ENCODE data around the gene PER1. TPM values are rescaled to one million over a fixed set of nuclear protein-coding genes. Genes with fewer than 3 reads are reported as not detected.
A peak's percentile ranks its signal among the peaks of the same experiment; 100 is the strongest.

Gene PER1
- total and polyA plus RNA-seq, 2 of the 13 experiments (the other 11 are each of a cell fraction or from before 2014, with no cell fraction given) = 2.6 to 3.6 TPM

DNA sequence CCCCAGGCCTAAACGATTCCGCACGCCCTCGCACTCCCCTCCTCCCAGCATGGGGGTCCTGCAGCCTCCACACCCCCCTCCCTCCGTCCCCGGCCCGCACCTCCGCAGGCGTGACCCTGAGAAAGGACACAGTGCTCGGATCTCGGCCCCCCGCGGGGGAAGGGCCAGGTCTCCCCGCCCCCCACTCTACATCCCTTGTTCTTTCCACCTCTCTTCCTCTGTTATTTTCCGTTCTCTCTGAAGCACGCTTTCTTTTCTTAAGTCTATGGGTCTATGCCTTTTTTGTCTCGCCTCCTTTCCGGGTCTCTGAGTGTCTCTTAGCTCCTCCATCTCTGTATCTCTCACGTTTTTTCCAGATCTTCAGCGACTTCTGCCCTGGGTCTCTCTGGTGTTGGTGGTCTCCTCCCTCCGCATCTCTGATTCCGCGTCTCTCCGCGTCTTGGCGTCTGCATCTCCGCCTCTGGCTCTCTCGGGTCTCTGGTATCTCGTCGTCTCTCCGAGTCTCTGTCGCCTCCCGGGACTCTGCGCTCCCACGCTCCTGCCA lies 26.2 kb downstream of the PER1 start (continued):
- TF ChIP-seq ZNF124 (CRISPR knock-in tag; IDR thresholded peaks at IDR 0.05) (0 out of 2 replicates have a peak, but pooled peaks have one; percentile 8), ZMYM4 (CRISPR knock-in tag; IDR thresholded peaks at IDR 0.05) (no peak), MYNN (CRISPR knock-in tag; IDR thresholded peaks at IDR 0.05; ENCODE audit: low read depth) (no peak), RARA (CRISPR knock-in tag; IDR thresholded peaks at IDR 0.05) (no peak), ZNF256 (CRISPR knock-in tag; conservative IDR thresholded peaks at IDR 0.05) (no peak), ZNF619 (CRISPR knock-in tag; IDR thresholded peaks at IDR 0.05) (no peak), ARNT (IDR thresholded peaks at IDR 0.05) (no peak), ZNF562 (CRISPR knock-in tag; IDR thresholded peaks at IDR 0.05; ENCODE audit: borderline replicate concordance) (no peak), NFIB (CRISPR knock-in tag; IDR thresholded peaks at IDR 0.05; ENCODE audit: borderline replicate concordance) (no peak), AHR (CRISPR knock-in tag; IDR thresholded peaks at IDR 0.05) (no peak), TARDBP (CRISPR knock-in tag; IDR thresholded peaks at IDR 0.05) (no peak), TSC22D2 (CRISPR knock-in tag; IDR thresholded peaks at IDR 0.05; ENCODE audit: borderline replicate concordance) (0 out of 2 replicates have a peak, but pooled peaks have one; percentile 5), PHF8 (CRISPR knock-in tag; IDR thresholded peaks at IDR 0.05) (0 out of 2 replicates have a peak, but pooled peaks have one; percentile 4), ZNF839 (CRISPR knock-in tag; IDR thresholded peaks at IDR 0.05; ENCODE audit: borderline replicate concordance) (0 out of 2 replicates have a peak, but pooled peaks have one; percentile 20), ZC3H4 (CRISPR knock-in tag; IDR thresholded peaks at IDR 0.05; ENCODE audit: borderline replicate concordance) (no peak), RFX5 (IDR thresholded peaks at IDR 0.05; ENCODE audit: low read depth, low read length) (no peak), HHEX (CRISPR knock-in tag; IDR thresholded peaks at IDR 0.05) (no peak), ZNF251 (CRISPR knock-in tag; IDR thresholded peaks at IDR 0.05) (no peak), ZNF788 (CRISPR knock-in tag; IDR thresholded peaks at IDR 0.05; ENCODE audit: borderline replicate concordance) (0 out of 2 replicates have a peak, but pooled peaks have one; percentile 6), KMT2B (CRISPR knock-in tag; IDR thresholded peaks at IDR 0.05) (no peak)
- TF ChIP-seq, protein P1, sequence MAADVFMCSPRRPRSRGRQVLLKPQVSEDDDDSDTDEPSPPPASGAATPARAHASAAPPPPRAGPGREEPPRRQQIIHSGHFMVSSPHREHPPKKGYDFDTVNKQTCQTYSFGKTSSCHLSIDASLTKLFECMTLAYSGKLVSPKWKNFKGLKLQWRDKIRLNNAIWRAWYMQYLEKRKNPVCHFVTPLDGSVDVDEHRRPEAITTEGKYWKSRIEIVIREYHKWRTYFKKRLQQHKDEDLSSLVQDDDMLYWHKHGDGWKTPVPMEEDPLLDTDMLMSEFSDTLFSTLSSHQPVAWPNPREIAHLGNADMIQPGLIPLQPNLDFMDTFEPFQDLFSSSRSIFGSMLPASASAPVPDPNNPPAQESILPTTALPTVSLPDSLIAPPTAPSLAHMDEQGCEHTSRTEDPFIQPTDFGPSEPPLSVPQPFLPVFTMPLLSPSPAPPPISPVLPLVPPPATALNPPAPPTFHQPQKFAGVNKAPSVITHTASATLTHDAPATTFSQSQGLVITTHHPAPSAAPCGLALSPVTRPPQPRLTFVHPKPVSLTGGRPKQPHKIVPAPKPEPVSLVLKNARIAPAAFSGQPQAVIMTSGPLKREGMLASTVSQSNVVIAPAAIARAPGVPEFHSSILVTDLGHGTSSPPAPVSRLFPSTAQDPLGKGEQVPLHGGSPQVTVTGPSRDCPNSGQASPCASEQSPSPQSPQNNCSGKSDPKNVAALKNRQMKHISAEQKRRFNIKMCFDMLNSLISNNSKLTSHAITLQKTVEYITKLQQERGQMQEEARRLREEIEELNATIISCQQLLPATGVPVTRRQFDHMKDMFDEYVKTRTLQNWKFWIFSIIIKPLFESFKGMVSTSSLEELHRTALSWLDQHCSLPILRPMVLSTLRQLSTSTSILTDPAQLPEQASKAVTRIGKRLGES (CRISPR knock-in tag; IDR thresholded peaks at IDR 0.05; ENCODE audit: borderline replicate concordance) = no peak
- TF ChIP-seq, protein P2, sequence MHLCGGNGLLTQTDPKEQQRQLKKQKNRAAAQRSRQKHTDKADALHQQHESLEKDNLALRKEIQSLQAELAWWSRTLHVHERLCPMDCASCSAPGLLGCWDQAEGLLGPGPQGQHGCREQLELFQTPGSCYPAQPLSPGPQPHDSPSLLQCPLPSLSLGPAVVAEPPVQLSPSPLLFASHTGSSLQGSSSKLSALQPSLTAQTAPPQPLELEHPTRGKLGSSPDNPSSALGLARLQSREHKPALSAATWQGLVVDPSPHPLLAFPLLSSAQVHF (CRISPR knock-in tag; IDR thresholded peaks at IDR 0.05) = no peak
- TF ChIP-seq, protein P3, sequence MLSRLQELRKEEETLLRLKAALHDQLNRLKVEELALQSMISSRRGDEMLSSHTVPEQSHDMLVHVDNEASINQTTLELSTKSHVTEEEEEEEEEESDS (CRISPR knock-in tag; IDR thresholded peaks at IDR 0.05; ENCODE audit: borderline replicate concordance) = no peak
- TF ChIP-seq, protein P4, sequence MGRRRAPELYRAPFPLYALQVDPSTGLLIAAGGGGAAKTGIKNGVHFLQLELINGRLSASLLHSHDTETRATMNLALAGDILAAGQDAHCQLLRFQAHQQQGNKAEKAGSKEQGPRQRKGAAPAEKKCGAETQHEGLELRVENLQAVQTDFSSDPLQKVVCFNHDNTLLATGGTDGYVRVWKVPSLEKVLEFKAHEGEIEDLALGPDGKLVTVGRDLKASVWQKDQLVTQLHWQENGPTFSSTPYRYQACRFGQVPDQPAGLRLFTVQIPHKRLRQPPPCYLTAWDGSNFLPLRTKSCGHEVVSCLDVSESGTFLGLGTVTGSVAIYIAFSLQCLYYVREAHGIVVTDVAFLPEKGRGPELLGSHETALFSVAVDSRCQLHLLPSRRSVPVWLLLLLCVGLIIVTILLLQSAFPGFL (CRISPR knock-in tag; IDR thresholded peaks at IDR 0.05) = no peak
- TF ChIP-seq, protein P5, sequence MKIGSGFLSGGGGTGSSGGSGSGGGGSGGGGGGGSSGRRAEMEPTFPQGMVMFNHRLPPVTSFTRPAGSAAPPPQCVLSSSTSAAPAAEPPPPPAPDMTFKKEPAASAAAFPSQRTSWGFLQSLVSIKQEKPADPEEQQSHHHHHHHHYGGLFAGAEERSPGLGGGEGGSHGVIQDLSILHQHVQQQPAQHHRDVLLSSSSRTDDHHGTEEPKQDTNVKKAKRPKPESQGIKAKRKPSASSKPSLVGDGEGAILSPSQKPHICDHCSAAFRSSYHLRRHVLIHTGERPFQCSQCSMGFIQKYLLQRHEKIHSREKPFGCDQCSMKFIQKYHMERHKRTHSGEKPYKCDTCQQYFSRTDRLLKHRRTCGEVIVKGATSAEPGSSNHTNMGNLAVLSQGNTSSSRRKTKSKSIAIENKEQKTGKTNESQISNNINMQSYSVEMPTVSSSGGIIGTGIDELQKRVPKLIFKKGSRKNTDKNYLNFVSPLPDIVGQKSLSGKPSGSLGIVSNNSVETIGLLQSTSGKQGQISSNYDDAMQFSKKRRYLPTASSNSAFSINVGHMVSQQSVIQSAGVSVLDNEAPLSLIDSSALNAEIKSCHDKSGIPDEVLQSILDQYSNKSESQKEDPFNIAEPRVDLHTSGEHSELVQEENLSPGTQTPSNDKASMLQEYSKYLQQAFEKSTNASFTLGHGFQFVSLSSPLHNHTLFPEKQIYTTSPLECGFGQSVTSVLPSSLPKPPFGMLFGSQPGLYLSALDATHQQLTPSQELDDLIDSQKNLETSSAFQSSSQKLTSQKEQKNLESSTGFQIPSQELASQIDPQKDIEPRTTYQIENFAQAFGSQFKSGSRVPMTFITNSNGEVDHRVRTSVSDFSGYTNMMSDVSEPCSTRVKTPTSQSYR (CRISPR knock-in tag; IDR thresholded peaks at IDR 0.05; ENCODE audit: borderline replicate concordance) = no peak

Measured in HepG2 (cell line).